Lower leg skin (tissue), 4 donors: ENCODE results near the gene ABCA6. TPM values are rescaled to one million over a fixed set of nuclear protein-coding genes. Genes with fewer than 3 reads are reported as not detected.

Experiments
- DNase-seq, 2 donors: peaks; one replicate each; pipeline ENCODE4 v3.0.0-alpha.2; 2019; ENCODE audit warnings: low spot score in 2 of 2
- H3K4me3 ChIP-seq: fragments of 200-600 bp; sonication (generic); 2 replicates; pipeline ENCODE4 v1.5.1; 2017; ENCODE audit warnings: mild to moderate bottlenecking, low read depth; ENCODE audit not compliant: poor library complexity, severe bottlenecking
- CTCF ChIP-seq, 3 donors: fragments of 450-650 bp; IDR thresholded peaks; one replicate each; pipeline ENCODE4 v1.5.1; 2016; ENCODE audit warnings: antibody characterized with exemption in 3 of 3, mild to moderate bottlenecking in 3 of 3, moderate library complexity in 2 of 3
- POLR2A ChIP-seq, 2 donors: fragments of 450-650 bp; IDR thresholded peaks; one replicate each; pipeline ENCODE4 v1.6.1; 2016 to 2017; ENCODE audit warnings: antibody characterized with exemption in 2 of 2, mild to moderate bottlenecking in 1 of 2, moderate library complexity in 1 of 2
- WGBS, 2 donors: methylation state at CpG; one replicate each; pipeline ENCODE4 v1.1.5; 2018; 5-methylcytosine and 5-hydroxymethylcytosine counted together
- intact Hi-C: fragments of 100-400 bp; cut with DNase I; formaldehyde crosslinking; loops from one replicate; pipeline ENCODE4 v1.15.0; 2023; ENCODE audit warnings: low total_unique reads
- total RNA-seq, 4 donors: library from RNA; depleted of rRNA; stranded (reverse); fragments of >200 nt; gene quantifications; one replicate each; pipeline ENCODE4 v1.1.0, GENCODE V29; 2016

Gene ABCA6
- total RNA-seq, 4 donors from 2014 or later: 16.3 to 29.0 (median 16.8) TPM

DNA sequence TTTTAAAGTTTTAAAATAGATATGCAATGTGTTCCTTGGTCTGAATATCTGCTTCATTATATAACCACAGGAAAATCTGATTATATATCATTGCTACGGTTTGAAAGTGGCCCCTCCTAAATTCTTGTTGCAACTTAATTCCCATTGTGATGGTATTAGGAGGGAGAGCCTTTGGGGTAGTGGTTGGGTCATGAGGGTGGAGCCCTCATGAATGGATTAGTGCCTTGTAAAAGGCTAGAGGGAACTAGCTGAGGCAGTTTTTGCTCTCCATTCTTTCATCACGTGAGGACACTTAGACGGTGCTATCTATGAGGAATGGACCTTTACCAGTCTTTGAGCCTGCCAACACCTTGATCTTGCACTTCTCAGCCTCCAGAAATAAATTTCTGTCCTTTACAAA is 7.6 kb downstream of the ABCA6 start:
- intact Hi-C loops: no loop called here
- TF ChIP-seq CTCF (IDR thresholded peaks at IDR 0.05) (no peak), POLR2A (IDR thresholded peaks at IDR 0.05) (no peak)
- 80 to 88% methylated on average over 3 of the region's 3 CpGs for WGBS, 2 donors
- no peak for DNase-seq
- no peak overlapping the region for H3K4me3 ChIP-seq

DNA sequence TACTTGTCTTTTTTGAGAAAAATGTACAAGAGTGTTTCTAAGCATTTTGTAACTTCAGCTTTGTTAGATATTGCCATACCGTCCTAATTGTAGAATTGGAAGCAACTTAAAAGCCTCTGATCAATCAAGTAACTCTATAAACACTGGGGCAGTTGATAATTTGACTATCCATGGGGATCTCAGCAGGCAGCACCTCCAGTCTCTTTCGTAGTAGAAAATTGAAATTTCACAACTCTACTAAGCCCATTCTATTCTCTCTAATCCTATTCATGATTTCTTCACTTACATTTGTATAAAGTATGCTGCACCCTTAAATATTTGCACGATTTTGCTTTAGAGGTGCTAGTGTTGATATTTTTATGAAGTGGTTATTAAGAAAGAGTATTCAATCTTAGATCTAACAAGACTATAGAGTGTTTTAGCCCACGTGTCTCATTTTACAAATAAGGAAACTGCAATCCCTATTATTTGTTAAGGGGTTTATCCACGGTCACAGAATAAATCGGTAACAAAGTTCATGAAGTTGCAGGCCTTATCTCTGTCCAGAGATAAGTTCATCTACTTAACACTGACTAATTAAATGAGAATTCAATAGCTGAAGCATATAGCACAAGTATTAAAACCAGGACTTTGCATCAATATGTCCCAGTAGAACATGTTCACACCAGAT is 10.9 kb downstream of the ABCA6 start:
- no peak overlapping the region for H3K4me3 ChIP-seq
- 85 to 86% methylated on average over 6 of the region's 6 CpGs for WGBS, 2 donors
- intact Hi-C loops: no loop called here
- TF ChIP-seq POLR2A (IDR thresholded peaks at IDR 0.05): no peak
- TF ChIP-seq CTCF (IDR thresholded peaks at IDR 0.05): no peak
- no peak for DNase-seq

- 84 to 86% methylated on average over 1 of the region's 1 CpG for WGBS, 2 donors
These were observed 18.1 kb downstream of the ABCA6 start for GRCh38 chr17:69123626-69124025.

GRCh38 chr17:69122065-69122464 is 19.6 kb downstream of the ABCA6 start:
- 93 to 96% methylated on average over 5 of the region's 5 CpGs for WGBS, 2 donors
- H3K4me3 ChIP-seq: no peak overlapping the region
- no peak for DNase-seq
- intact Hi-C loops: no loop called here
- no peak for TF ChIP-seq CTCF (IDR thresholded peaks at IDR 0.05)

More at GRCh38 chr17:69123626-69124025, 18.1 kb downstream of the ABCA6 start:
- no peak overlapping the region for H3K4me3 ChIP-seq
- TF ChIP-seq POLR2A (IDR thresholded peaks at IDR 0.05): no peak
- TF ChIP-seq CTCF (IDR thresholded peaks at IDR 0.05): no peak
- intact Hi-C loops: no loop called here
- no peak for DNase-seq

GRCh38 chr17:69117855-69118784 is 23.6 kb downstream of the ABCA6 start:
- DNase-seq: no peak
- TF ChIP-seq POLR2A (IDR thresholded peaks at IDR 0.05) (no peak), CTCF (IDR thresholded peaks at IDR 0.05) (no peak)
- WGBS, 2 donors: 50 to 59% methylated on average over 2 of the region's 2 CpGs
- H3K4me3 ChIP-seq: no peak overlapping the region
- intact Hi-C loops: no loop called here
